Testis (tissue), 3 donors: ENCODE data around the gene PLPPR1. TPM values are rescaled to one million over a fixed set of nuclear protein-coding genes. Genes with fewer than 3 reads are reported as not detected.

Experiments
- DNase-seq: peaks from one replicate; pipeline ENCODE4 v3.0.0-alpha.2; 2019
- H3K27ac ChIP-seq, 2 donors: fragments of 200-600 bp; sonication (generic); one replicate each; pipeline ENCODE4 v1.5.1; 2019
- H3K27me3 ChIP-seq: fragments of 200-600 bp; sonication (generic); one replicate; pipeline ENCODE4 v1.5.1; 2019
- H3K36me3 ChIP-seq: fragments of 200-600 bp; sonication (generic); one replicate; pipeline ENCODE4 v1.5.1; 2017; ENCODE audit warnings: low read depth; ENCODE audit errors: missing control alignments
- H3K4me1 ChIP-seq: fragments of 200-600 bp; sonication (generic); one replicate; pipeline ENCODE4 v1.5.1; 2019
- H3K4me3 ChIP-seq, 2 donors: fragments of 200-600 bp; sonication (generic); one replicate each; pipeline ENCODE4 v1.5.1; 2017 to 2019
- H3K9me3 ChIP-seq: fragments of 200-600 bp; sonication (generic); one replicate; pipeline ENCODE4 v1.5.1; 2017
- POLR2A ChIP-seq: fragments of 450-650 bp; IDR thresholded peaks from one replicate; pipeline ENCODE4 v1.6.1; 2017; ENCODE audit warnings: antibody characterized with exemption, mild to moderate bottlenecking, moderate library complexity
- WGBS, 2 donors: methylation state at CpG; one replicate each; pipeline ENCODE4 v1.1.5; 2018; 5-methylcytosine and 5-hydroxymethylcytosine counted together
- intact Hi-C: fragments of 100-400 bp; cut with DNase I; formaldehyde crosslinking; loops from one replicate; pipeline ENCODE4 v1.15.1; 2023; ENCODE audit warnings: low total_unique reads
- polyA plus RNA-seq: library from polyadenylated mRNA; stranded (reverse); fragments of 350-450 nt; fragmentation: Illumina TruSeq; extraction: RNeasy Lipid Tissue Mini Kit (QIAGEN cat#74804); gene quantifications from one replicate; pipeline ENCODE4 v1.2.3, GENCODE V29; 2014; ENCODE audit warnings: low read depth, low replicate concordance; ENCODE audit not compliant: insufficient read depth
- total RNA-seq, 2 donors: library from RNA; depleted of rRNA; stranded (reverse); fragments of >200 nt; gene quantifications; one replicate each; pipeline ENCODE4 v1.2.3, GENCODE V29; 2016
- TF ChIP-seq, protein P1 (sequence below), 3 experiments: fragments of 450-650 bp in 2 of 3; fragments of 200-600 bp in 1 of 3; sonication (generic) in 1 of 3; IDR thresholded peaks; one replicate each; pipeline ENCODE4 v1.5.1; 2016 to 2019; ENCODE audit warnings: antibody characterized with exemption in 3 of 3, mild to moderate bottlenecking in 2 of 3, moderate library complexity in 1 of 3

PLPPR1 gene
- total and polyA plus RNA-seq, 3 donors from 2014 or later: 1.2 to 2.9 (median 2.5) TPM

DNA sequence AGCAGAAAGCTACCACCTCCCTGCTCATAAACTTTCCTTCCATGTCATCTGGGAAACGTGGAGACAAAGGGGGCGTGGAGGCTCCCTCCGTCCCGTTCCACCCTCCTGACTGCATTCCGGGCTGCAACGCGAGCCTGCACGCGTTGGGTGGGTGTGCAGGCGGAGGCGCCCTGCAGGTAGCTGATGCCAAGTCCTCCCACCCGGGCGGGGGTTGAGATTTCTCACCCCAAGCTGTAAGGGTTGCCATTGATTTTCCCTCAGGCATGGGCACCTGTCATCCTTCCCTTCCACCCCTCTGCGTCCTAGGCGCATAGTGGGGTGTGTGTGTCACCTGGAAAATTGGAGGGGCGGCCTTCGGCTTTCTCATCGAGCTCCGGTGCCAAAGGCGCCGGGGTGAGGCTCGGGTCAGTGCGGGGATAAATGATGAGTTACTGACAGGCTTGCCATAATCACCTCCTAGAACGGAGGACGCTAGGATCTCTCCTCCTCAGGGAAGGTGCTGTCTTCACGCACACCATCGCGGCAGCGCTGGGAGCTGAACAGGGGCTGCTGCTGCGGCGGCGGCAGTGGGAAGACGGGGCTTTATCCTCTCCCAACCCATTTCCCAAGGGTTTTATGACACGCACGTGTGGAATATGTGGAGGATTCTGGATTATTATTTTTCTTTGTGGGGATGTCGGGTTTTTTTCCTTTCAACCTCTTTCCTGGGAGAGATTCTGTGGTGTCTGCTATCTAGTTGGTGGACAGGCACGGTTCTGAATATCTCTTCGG, 973 bp downstream of the PLPPR1 start:
- Histone ChIP-seq H3K27me3 (no peaks in the 10 kb centered on the region), H3K4me1 (no peaks in the 10 kb centered on the region), H3K9me3 (no peaks in the 10 kb centered on the region), H3K36me3 (no peaks in the 10 kb centered on the region), H3K27ac (no peak overlapping the region), H3K4me3 (peak overlapping the region; percentile 45 to 55)
- WGBS, 2 donors: 1% methylated on average over 28 to 38 of the region's 38 CpGs
- intact Hi-C loops: no loop called here
- no peak for TF ChIP-seq POLR2A
- TF ChIP-seq, protein P1, sequence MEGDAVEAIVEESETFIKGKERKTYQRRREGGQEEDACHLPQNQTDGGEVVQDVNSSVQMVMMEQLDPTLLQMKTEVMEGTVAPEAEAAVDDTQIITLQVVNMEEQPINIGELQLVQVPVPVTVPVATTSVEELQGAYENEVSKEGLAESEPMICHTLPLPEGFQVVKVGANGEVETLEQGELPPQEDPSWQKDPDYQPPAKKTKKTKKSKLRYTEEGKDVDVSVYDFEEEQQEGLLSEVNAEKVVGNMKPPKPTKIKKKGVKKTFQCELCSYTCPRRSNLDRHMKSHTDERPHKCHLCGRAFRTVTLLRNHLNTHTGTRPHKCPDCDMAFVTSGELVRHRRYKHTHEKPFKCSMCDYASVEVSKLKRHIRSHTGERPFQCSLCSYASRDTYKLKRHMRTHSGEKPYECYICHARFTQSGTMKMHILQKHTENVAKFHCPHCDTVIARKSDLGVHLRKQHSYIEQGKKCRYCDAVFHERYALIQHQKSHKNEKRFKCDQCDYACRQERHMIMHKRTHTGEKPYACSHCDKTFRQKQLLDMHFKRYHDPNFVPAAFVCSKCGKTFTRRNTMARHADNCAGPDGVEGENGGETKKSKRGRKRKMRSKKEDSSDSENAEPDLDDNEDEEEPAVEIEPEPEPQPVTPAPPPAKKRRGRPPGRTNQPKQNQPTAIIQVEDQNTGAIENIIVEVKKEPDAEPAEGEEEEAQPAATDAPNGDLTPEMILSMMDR (IDR thresholded peaks at IDR 0.05): no peak
- DNase-seq: no peak

DNA sequence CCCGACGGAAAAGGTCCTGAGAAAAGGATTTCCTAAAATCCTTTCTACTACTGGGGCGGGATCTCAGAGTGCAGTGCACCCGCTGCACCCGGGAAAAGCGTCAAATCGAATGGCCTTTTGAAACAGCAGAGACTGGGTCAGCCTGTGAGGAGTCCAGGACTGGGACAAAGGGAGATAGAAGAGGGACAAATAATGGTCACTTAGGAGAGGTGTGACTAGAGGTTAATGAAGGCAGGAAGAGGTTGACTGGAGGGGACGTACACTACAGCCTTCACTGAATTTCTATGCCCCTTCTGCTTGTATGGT, 1.5 kb downstream of the PLPPR1 start:
- Histone ChIP-seq H3K4me1 (no peaks in the 10 kb centered on the region), H3K27me3 (no peaks in the 10 kb centered on the region), H3K4me3 (peak overlapping the region in 1 of 2 donors; percentile 55), H3K9me3 (no peaks in the 10 kb centered on the region), H3K36me3 (no peaks in the 10 kb centered on the region), H3K27ac (no peak overlapping the region)
- no peak for TF ChIP-seq POLR2A
- TF ChIP-seq, protein P1 (IDR thresholded peaks at IDR 0.05): no peak
- WGBS, 2 donors: 4% methylated on average over 8 of the region's 8 CpGs
- DNase-seq: no peak
- intact Hi-C loops: no loop called here

DNA sequence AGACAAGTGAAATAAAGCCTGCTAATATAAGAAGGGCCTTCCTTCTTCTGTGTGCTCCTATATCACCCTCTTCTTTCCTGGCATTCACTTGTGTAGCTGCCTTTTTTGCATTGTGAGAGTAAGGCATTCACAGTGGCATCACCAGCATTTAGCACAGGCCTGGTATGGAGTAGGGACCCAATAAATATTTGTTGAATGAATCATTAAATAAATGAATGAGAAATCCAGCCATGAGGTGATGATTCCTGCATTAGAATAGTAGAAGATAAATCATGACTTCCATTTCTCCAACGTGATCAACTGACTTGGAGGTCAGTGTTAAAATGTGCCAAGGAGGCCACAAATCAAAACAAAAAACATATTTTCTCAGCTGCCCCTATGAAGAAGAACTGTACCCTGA, 3.9 kb downstream of the PLPPR1 start:
- DNase-seq: no peak
- H3K4me3 ChIP-seq: no peak overlapping the region
- no peaks in the 10 kb centered on the region for H3K4me1 ChIP-seq
- H3K9me3 ChIP-seq: no peaks in the 10 kb centered on the region
- no peak for TF ChIP-seq POLR2A
- TF ChIP-seq, protein P1 (IDR thresholded peaks at IDR 0.05): no peak
- no peak overlapping the region for H3K27ac ChIP-seq
- no peaks in the 10 kb centered on the region for H3K36me3 ChIP-seq
- intact Hi-C loops: no loop called here
- no peaks in the 10 kb centered on the region for H3K27me3 ChIP-seq
- 53 to 54% methylated on average over 1 of the region's 1 CpG for WGBS, 2 donors

DNA sequence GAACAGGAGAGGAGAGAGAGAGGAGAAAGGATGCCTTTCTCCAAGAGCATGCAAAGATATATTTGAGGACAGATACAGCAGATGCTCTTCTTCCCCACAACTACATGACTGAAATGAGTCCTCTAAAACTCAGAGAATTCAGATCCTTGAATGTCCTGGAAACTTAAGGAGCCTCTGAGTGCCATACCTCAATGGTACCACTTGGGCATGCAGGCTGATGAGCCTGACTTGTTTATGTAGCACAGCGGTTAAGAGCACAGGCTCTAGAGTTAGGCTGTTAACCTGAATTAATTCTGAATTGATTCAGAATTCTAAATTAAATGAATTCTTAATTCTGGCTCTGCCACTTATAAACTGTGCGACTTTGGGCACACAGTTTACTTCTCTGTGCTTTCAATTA, 5.7 kb downstream of the PLPPR1 start:
- no peaks in the 10 kb centered on the region for H3K27me3 ChIP-seq
- intact Hi-C loops: no loop called here
- TF ChIP-seq, protein P1 (IDR thresholded peaks at IDR 0.05): no peak

DNA sequence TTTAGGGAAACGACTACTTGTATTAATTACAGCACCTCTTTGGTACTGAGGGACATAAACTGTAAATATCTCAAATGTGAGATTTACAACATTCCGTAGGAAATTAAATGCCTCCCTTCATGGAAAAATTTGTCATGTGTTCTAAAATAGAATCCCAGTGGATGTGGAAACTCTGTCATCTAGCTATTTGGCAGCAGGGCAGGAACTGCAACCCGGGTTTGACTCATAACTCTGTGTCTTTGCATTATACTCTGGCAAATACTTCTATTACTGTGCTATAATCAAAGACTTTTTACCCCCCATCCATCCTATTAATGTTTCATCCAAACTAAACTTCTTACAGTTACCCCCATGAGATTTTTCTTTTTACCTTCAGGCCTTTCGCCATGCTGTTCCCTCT, 6.6 kb downstream of the PLPPR1 start:
- no peaks in the 10 kb centered on the region for H3K27me3 ChIP-seq
- DNase-seq: no peak
- no peaks in the 10 kb centered on the region for H3K36me3 ChIP-seq
- H3K4me3 ChIP-seq: no peak overlapping the region
- no peaks in the 10 kb centered on the region for H3K9me3 ChIP-seq
- no peak for TF ChIP-seq POLR2A
- TF ChIP-seq, protein P1 (IDR thresholded peaks at IDR 0.05): no peak
- intact Hi-C loops: no loop called here
- H3K4me1 ChIP-seq: no peaks in the 10 kb centered on the region
- WGBS, 2 donors: 65 to 75% methylated on average over 4 of the region's 4 CpGs
- no peak overlapping the region for H3K27ac ChIP-seq

More for the DNA sequence above, 5.7 kb downstream of the PLPPR1 start:
- Histone ChIP-seq H3K36me3 (no peaks in the 10 kb centered on the region), H3K4me3 (no peak overlapping the region), H3K27ac (no peak overlapping the region), H3K4me1 (no peaks in the 10 kb centered on the region), H3K9me3 (no peaks in the 10 kb centered on the region)
- 72% methylated on average over 2 of the region's 2 CpGs for WGBS, 2 donors
- no peak for DNase-seq
